Measurements from ENCODE around the gene ZNF227. TPM values are rescaled to one million over a fixed set of nuclear protein-coding genes. Genes with fewer than 3 reads are reported as not detected.

The ZNF227 gene
- total and polyA plus RNA-seq, 2 donors (not counting 3 experiments of a cell fraction or from before 2014, with no cell fraction given) = 3.4 to 17.8 TPM

DNA sequence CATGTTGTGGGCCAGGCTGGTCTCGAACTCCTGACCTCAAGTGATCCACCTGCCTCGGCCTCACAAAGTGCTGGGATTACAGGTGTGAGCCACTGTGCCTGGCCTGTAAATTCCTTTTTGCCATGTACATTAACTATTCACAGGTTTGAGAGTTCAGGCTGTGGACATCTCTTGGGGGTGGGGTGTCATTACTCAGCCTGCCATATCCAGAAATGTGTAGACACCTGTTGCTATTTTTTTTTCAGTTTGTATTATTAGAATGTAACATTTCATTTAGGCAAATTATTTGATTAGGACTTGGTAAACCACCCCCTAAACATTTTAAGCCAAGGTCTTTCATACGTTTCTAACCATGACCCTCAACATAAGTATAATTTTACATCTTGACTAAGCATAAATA lies 20.5 kb downstream of the ZNF227 start:
- ChIA-PET CTCF (no interaction called here), POLR2A (no interaction called here)
- no peak for TF ChIP-seq POLR2A (IDR thresholded peaks at IDR 0.05; ENCODE audit: low read depth, low read length)
- no peak for TF ChIP-seq POLR2AphosphoS5 (IDR thresholded peaks at IDR 0.05; ENCODE audit: insufficient read depth, low read depth, low read length)
- no peak for TF ChIP-seq JUN (IDR thresholded peaks at IDR 0.05; ENCODE audit: borderline replicate concordance, insufficient read depth, insufficient read length, low read depth)
- TF ChIP-seq, protein P1, sequence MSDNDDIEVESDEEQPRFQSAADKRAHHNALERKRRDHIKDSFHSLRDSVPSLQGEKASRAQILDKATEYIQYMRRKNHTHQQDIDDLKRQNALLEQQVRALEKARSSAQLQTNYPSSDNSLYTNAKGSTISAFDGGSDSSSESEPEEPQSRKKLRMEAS (IDR thresholded peaks at IDR 0.05; ENCODE audit: insufficient read depth, insufficient read length) = no peak
- no peak for TF ChIP-seq GATA2 (IDR thresholded peaks at IDR 0.05; ENCODE audit: insufficient read depth, insufficient read length, low read depth, low read length)
- no peak for TF ChIP-seq EZH2 (IDR thresholded peaks at IDR 0.05; ENCODE audit: borderline replicate concordance, low read depth, low read length, severe bottlenecking)
- TF ChIP-seq FOS (IDR thresholded peaks at IDR 0.05; ENCODE audit: borderline replicate concordance, insufficient read depth, low read length) = no peak
- TF ChIP-seq, protein P2, sequence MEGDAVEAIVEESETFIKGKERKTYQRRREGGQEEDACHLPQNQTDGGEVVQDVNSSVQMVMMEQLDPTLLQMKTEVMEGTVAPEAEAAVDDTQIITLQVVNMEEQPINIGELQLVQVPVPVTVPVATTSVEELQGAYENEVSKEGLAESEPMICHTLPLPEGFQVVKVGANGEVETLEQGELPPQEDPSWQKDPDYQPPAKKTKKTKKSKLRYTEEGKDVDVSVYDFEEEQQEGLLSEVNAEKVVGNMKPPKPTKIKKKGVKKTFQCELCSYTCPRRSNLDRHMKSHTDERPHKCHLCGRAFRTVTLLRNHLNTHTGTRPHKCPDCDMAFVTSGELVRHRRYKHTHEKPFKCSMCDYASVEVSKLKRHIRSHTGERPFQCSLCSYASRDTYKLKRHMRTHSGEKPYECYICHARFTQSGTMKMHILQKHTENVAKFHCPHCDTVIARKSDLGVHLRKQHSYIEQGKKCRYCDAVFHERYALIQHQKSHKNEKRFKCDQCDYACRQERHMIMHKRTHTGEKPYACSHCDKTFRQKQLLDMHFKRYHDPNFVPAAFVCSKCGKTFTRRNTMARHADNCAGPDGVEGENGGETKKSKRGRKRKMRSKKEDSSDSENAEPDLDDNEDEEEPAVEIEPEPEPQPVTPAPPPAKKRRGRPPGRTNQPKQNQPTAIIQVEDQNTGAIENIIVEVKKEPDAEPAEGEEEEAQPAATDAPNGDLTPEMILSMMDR (IDR thresholded peaks at IDR 0.05; ENCODE audit: extremely low read depth in 1 of 2, insufficient read depth in 1 of 2, low read depth in 1 of 2, low read length in 2 of 2) = no peak
- dilution Hi-C loops (cut with MboI; ENCODE audit: extremely low pct_ligation_motif_present, low sequenced_read_pairs) = no loop called here
- BruUV-seq (replicated peaks) = no TSS peak
- Histone ChIP-seq H4K20me1 (replicated peaks; ENCODE audit: control insufficient read depth, extremely low read depth, insufficient read depth, low read length) (no peaks in the 10 kb centered on the region), H3K36me3 (ENCODE audit: control insufficient read depth in 2 of 2, extremely low read depth in 1 of 2, insufficient read depth in 2 of 2, low read length in 2 of 2) (peaks cover 16 to 41% of the 10 kb centered on the region in 2 experiments), H3K9me1 (replicated peaks; ENCODE audit: control insufficient read depth, extremely low read depth, insufficient read depth, low read length) (no peaks in the 10 kb centered on the region), H2AFZ (ENCODE audit: low read depth, low read length) (no peak overlapping the region), H3K4me3 (replicated peaks in 1 of 3; ENCODE audit: insufficient read depth in 1 of 3, low read depth in 1 of 3, low read length in 3 of 3) (no peak overlapping the region), H3K4me2 (ENCODE audit: insufficient read depth, low read length) (no peak overlapping the region), H3K79me2 (ENCODE audit: control insufficient read depth, insufficient read depth, low read length) (no peaks in the 10 kb centered on the region), H3K27ac (ENCODE audit: insufficient read depth, low read depth, low read length) (no peak overlapping the region), H3K9me3 (replicated peaks; ENCODE audit: control insufficient read depth, insufficient read depth, low read length) (no peaks in the 10 kb centered on the region), H3K9ac (replicated peaks; ENCODE audit: extremely low read depth, insufficient read depth, low read length) (no peak overlapping the region), H3K4me1 (ENCODE audit: control insufficient read depth, extremely low read depth, insufficient read depth, low read length) (no peaks in the 10 kb centered on the region), H3K27me3 (ENCODE audit: control insufficient read depth in 2 of 2, insufficient read depth in 2 of 2, low read length in 2 of 2) (no peaks in the 10 kb centered on the region)
- FAIRE-seq (no peak), DNase-seq (ENCODE audit: low read depth, low spot score) (no peak)
- intact Hi-C loops (cut with micrococcal nuclease) = no loop called here

Measured in endothelial cell of umbilical vein (primary cell).